Panc1 (cell line): ENCODE measurements around the gene SORT1. TPM values are rescaled to one million over a fixed set of nuclear protein-coding genes. Genes with fewer than 3 reads are reported as not detected.
"Not testable (repeated sequence)": the region's sequence is repeated elsewhere in the genome, so short reads cannot be mapped to it uniquely, and the experiment has no call there.

Experiments
- ATAC-seq: fragments of 200-7000 bp; cut with Tn5 transposase; 2 replicates; pipeline ENCODE4 v1.9.1; 2020; ENCODE audit warnings: mild to moderate bottlenecking, moderate library complexity
- BruUV-seq: library from RNA; stranded (reverse); fragments of 400-500 nt; replicated peaks from 2 replicates; lab custom pipeline; 2021; lab: Mats Ljungman, UMichigan
- CTCF ChIA-PET: fragments of 300-600 bp; sonication (Branson Sonifier 250); formaldehyde crosslinking; loops from one replicate; lab custom pipeline; 2022; ENCODE audit warnings: antibody characterized with exemption; lab: Charles Lee
- POLR2A ChIA-PET: fragments of 300-600 bp; sonication (Branson Sonifier 250); formaldehyde crosslinking; loops from one replicate; lab custom pipeline; 2022; ENCODE audit warnings: antibody characterized with exemption; lab: Charles Lee
- DNase-seq: peaks from one replicate; pipeline ENCODE4 v3.0.0-alpha.2; 2010; ENCODE audit warnings: low read depth, low spot score
- H3K27ac ChIP-seq: 2 replicates; pipeline ENCODE4 v1.5.1; 2011; ENCODE audit warnings: mild to moderate bottlenecking, low read length, inconsistent platforms
- H3K27me3 ChIP-seq: fragments of 200-500 bp; sonication (Bioruptor generic); 2 replicates; pipeline ENCODE4 v1.6.0; 2014; ENCODE audit warnings: low read length, inconsistent platforms; ENCODE audit not compliant: control insufficient read depth, insufficient read depth
- H3K36me3 ChIP-seq: fragments of 200-500 bp; sonication (Bioruptor generic); 2 replicates; pipeline ENCODE4 v1.5.1; 2014; ENCODE audit warnings: inconsistent platforms, mild to moderate bottlenecking, low read length, moderate library complexity; ENCODE audit not compliant: control insufficient read depth, insufficient read depth
- H3K4me1 ChIP-seq: 2 replicates; pipeline ENCODE4 v1.5.1; 2011; ENCODE audit warnings: inconsistent platforms, mild to moderate bottlenecking, low read length, moderate library complexity; ENCODE audit not compliant: control insufficient read depth, insufficient read depth
- H3K4me3 ChIP-seq, 2 experiments: 2 replicates each; pipeline ENCODE4 v1.5.1; 2011 to 2012; ENCODE audit warnings: low read depth in 2 of 2, low read length in 2 of 2, mild to moderate bottlenecking in 2 of 2, inconsistent platforms in 1 of 2, moderate library complexity in 1 of 2
- H3K9me3 ChIP-seq: fragments of 200-500 bp; sonication (Bioruptor generic); 2 replicates; pipeline ENCODE4 v1.5.1; 2014; ENCODE audit warnings: low read depth, mild to moderate bottlenecking, inconsistent platforms, low read length, moderate library complexity; ENCODE audit not compliant: control insufficient read depth, insufficient read depth
- POLR2AphosphoS5 ChIP-seq: IDR thresholded peaks from 2 replicates; pipeline ENCODE4 v1.6.1; 2012; ENCODE audit warnings: mild to moderate bottlenecking, low read depth, low read length, moderate library complexity
- REST ChIP-seq, 2 experiments: IDR thresholded peaks; 2 replicates each; pipeline ENCODE4 v1.6.1; 2011 to 2012; ENCODE audit warnings: low read depth in 2 of 2, control low read depth in 1 of 2, low read length in 1 of 2, mild to moderate bottlenecking in 1 of 2, moderate library complexity in 1 of 2; ENCODE audit not compliant: insufficient read depth in 1 of 2
- SIN3A ChIP-seq: IDR thresholded peaks from 2 replicates; pipeline ENCODE4 v1.6.1; 2012; ENCODE audit warnings: low read depth, mild to moderate bottlenecking, low read length, moderate library complexity, borderline replicate concordance; ENCODE audit not compliant: insufficient read depth
- TCF7L2 ChIP-seq: IDR thresholded peaks from 2 replicates; pipeline ENCODE4 v1.6.1; 2011; ENCODE audit warnings: mild to moderate bottlenecking, low read depth, low read length, inconsistent platforms
- in situ Hi-C: cut with HindIII; loops from 2 replicates; pipeline ENCODE4 v1.10.0; 2016; ENCODE audit warnings: low sequenced_read_pairs, low pct_unique_long_range_greater_than_20kb
- intact Hi-C: fragments of 100-400 bp; cut with micrococcal nuclease; formaldehyde crosslinking; loops from one replicate; pipeline ENCODE4 v1.10.0; 2022; ENCODE audit not compliant: unreplicated experiment
- total RNA-seq: library from RNA; stranded (reverse); gene quantifications from one replicate; pipeline ENCODE4 v1.2.1, GENCODE V29; 2021; ENCODE audit not compliant: unreplicated experiment
- TF ChIP-seq, protein P1 (sequence below): fragments of 450-650 bp; IDR thresholded peaks from 2 replicates; pipeline ENCODE4 v1.5.1; 2017; ENCODE audit warnings: mild to moderate bottlenecking

Gene SORT1
- total RNA-seq, 1 experiment from 2014 or later, result 25.1 TPM

- POLR2A ChIA-PET, result interaction anchor here (0.7 kb wide), 1 partner anchor 30 kb away, joined by 3 read pairs; no protein-coding TSS in a partner anchor
- no peak for TF ChIP-seq POLR2AphosphoS5
- TF ChIP-seq REST (IDR thresholded peaks at IDR 0.05; ENCODE audit: insufficient read depth in 1 of 2, low read depth in 2 of 2, low read length in 1 of 2), result no peak
- TF ChIP-seq TCF7L2, result no peak
- TF ChIP-seq, protein P1, sequence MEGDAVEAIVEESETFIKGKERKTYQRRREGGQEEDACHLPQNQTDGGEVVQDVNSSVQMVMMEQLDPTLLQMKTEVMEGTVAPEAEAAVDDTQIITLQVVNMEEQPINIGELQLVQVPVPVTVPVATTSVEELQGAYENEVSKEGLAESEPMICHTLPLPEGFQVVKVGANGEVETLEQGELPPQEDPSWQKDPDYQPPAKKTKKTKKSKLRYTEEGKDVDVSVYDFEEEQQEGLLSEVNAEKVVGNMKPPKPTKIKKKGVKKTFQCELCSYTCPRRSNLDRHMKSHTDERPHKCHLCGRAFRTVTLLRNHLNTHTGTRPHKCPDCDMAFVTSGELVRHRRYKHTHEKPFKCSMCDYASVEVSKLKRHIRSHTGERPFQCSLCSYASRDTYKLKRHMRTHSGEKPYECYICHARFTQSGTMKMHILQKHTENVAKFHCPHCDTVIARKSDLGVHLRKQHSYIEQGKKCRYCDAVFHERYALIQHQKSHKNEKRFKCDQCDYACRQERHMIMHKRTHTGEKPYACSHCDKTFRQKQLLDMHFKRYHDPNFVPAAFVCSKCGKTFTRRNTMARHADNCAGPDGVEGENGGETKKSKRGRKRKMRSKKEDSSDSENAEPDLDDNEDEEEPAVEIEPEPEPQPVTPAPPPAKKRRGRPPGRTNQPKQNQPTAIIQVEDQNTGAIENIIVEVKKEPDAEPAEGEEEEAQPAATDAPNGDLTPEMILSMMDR, result no peak
- TF ChIP-seq SIN3A, result no peak
- H3K27ac ChIP-seq, result no peak overlapping the region
- ATAC-seq (no peak), DNase-seq (no peak)
- no peaks in the 10 kb centered on the region for H3K36me3 ChIP-seq
- intact Hi-C loops (no loop called here), in situ Hi-C loops (no loop called here)
- no peaks in the 10 kb centered on the region for H3K4me1 ChIP-seq
- no peak overlapping the region for H3K4me3 ChIP-seq
- CTCF ChIA-PET, result no interaction called here
- no TSS peak for BruUV-seq
- H3K27me3 ChIP-seq, result no peaks in the 10 kb centered on the region
- H3K9me3 ChIP-seq, result no peaks in the 10 kb centered on the region
Measured at GRCh38 chr1:109377698-109378097, 20.0 kb downstream of the SORT1 start.

DNA sequence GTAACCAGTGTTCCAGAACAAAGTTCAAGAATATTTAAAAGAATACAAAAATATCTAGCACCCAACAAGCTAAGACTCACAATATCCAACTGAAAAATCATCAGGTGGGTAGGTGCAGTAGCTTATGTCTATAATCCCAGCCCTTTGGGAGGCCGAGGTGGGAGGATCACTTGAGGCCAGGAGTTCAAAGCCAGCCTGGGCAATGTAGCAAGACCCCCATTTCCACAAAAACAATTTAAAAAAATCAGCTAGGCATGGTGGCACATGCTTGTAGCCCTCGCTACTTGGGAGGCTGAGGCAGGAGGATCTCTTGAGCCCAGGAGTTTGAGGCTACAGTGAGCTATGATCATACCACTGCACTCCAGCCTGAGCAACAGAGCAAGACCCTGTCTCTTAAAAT, 24.0 kb downstream of the SORT1 start:
- DNase-seq, H3K27me3 ChIP-seq, H3K4me3 ChIP-seq, H3K9me3 ChIP-seq, H3K36me3 ChIP-seq, in situ Hi-C loops, intact Hi-C loops, BruUV-seq, H3K4me1 ChIP-seq, H3K27ac ChIP-seq, ATAC-seq, CTCF ChIA-PET: not testable (repeated sequence)
- POLR2A ChIA-PET, result interaction anchor here (0.6 kb wide), 1 partner anchor 35 kb away, joined by 3 read pairs; no protein-coding TSS in a partner anchor

GRCh38 chr1:109373126-109373525, 24.6 kb downstream of the SORT1 start:
- intact Hi-C loops, result no loop called here
- TF ChIP-seq POLR2AphosphoS5 (no peak), REST (IDR thresholded peaks at IDR 0.05; ENCODE audit: insufficient read depth in 1 of 2, low read depth in 2 of 2, low read length in 1 of 2) (no peak), SIN3A (no peak), TCF7L2 (no peak)
- TF ChIP-seq, protein P1, result no peak
- BruUV-seq, result no TSS peak
- Histone ChIP-seq H3K9me3 (no peaks in the 10 kb centered on the region), H3K36me3 (no peaks in the 10 kb centered on the region), H3K27ac (no peak overlapping the region), H3K4me3 (no peak overlapping the region), H3K27me3 (no peaks in the 10 kb centered on the region), H3K4me1 (no peaks in the 10 kb centered on the region)
- DNase-seq (no peak), ATAC-seq (no peak)
- ChIA-PET CTCF (no interaction called here), POLR2A (no interaction called here)
- in situ Hi-C loops, result no loop called here
